ENCODE data around the gene MRPL49. TPM values are rescaled to one million over a fixed set of nuclear protein-coding genes. Genes with fewer than 3 reads are reported as not detected.

MRPL49 gene
- total and polyA plus RNA-seq, 2 of the 13 experiments (the other 11 are each of a cell fraction or from before 2014, with no cell fraction given): 39.2 to 53.3 TPM

- TF ChIP-seq, protein P1, sequence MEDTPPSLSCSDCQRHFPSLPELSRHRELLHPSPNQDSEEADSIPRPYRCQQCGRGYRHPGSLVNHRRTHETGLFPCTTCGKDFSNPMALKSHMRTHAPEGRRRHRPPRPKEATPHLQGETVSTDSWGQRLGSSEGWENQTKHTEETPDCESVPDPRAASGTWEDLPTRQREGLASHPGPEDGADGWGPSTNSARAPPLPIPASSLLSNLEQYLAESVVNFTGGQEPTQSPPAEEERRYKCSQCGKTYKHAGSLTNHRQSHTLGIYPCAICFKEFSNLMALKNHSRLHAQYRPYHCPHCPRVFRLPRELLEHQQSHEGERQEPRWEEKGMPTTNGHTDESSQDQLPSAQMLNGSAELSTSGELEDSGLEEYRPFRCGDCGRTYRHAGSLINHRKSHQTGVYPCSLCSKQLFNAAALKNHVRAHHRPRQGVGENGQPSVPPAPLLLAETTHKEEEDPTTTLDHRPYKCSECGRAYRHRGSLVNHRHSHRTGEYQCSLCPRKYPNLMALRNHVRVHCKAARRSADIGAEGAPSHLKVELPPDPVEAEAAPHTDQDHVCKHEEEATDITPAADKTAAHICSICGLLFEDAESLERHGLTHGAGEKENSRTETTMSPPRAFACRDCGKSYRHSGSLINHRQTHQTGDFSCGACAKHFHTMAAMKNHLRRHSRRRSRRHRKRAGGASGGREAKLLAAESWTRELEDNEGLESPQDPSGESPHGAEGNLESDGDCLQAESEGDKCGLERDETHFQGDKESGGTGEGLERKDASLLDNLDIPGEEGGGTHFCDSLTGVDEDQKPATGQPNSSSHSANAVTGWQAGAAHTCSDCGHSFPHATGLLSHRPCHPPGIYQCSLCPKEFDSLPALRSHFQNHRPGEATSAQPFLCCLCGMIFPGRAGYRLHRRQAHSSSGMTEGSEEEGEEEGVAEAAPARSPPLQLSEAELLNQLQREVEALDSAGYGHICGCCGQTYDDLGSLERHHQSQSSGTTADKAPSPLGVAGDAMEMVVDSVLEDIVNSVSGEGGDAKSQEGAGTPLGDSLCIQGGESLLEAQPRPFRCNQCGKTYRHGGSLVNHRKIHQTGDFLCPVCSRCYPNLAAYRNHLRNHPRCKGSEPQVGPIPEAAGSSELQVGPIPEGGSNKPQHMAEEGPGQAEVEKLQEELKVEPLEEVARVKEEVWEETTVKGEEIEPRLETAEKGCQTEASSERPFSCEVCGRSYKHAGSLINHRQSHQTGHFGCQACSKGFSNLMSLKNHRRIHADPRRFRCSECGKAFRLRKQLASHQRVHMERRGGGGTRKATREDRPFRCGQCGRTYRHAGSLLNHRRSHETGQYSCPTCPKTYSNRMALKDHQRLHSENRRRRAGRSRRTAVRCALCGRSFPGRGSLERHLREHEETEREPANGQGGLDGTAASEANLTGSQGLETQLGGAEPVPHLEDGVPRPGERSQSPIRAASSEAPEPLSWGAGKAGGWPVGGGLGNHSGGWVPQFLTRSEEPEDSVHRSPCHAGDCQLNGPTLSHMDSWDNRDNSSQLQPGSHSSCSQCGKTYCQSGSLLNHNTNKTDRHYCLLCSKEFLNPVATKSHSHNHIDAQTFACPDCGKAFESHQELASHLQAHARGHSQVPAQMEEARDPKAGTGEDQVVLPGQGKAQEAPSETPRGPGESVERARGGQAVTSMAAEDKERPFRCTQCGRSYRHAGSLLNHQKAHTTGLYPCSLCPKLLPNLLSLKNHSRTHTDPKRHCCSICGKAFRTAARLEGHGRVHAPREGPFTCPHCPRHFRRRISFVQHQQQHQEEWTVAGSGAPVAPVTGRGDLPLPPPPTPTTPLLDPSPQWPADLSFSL (CRISPR knock-in tag; IDR thresholded peaks at IDR 0.05): no peak
- TF ChIP-seq ZFP1 (CRISPR knock-in tag; IDR thresholded peaks at IDR 0.05) (no peak), NFKB2 (CRISPR knock-in tag; IDR thresholded peaks at IDR 0.05; ENCODE audit: borderline replicate concordance) (peak; percentile 36; the same call in 1 of the 2 replicates), ZNF430 (CRISPR knock-in tag; IDR thresholded peaks at IDR 0.05) (peak; percentile 41; the same call in 1 of the 2 replicates), SMYD3 (CRISPR knock-in tag; IDR thresholded peaks at IDR 0.05) (no peak), ZNF576 (CRISPR knock-in tag; IDR thresholded peaks at IDR 0.05) (no peak), ZNF432 (CRISPR knock-in tag; IDR thresholded peaks at IDR 0.05; ENCODE audit: borderline replicate concordance) (no peak), TBL1XR1 (IDR thresholded peaks at IDR 0.05; ENCODE audit: borderline replicate concordance, low read length, partially characterized antibody) (peak; percentile 17), PAWR (CRISPR knock-in tag; IDR thresholded peaks at IDR 0.05; ENCODE audit: borderline replicate concordance) (0 out of 2 replicates have a peak, but pooled peaks have one; percentile 50), ZEB1 (IDR thresholded peaks at IDR 0.05; ENCODE audit: insufficient replicate concordance, low read depth) (peak; percentile 38), RAD21 (CRISPR knock-in tag; IDR thresholded peaks at IDR 0.05) (no peak), ZNF605 (CRISPR knock-in tag; IDR thresholded peaks at IDR 0.05) (peak; percentile 82), THAP8 (CRISPR knock-in tag; IDR thresholded peaks at IDR 0.05; ENCODE audit: borderline replicate concordance) (0 out of 2 replicates have a peak, but pooled peaks have one; percentile 16), HOXA9 (CRISPR knock-in tag; IDR thresholded peaks at IDR 0.05; ENCODE audit: borderline replicate concordance) (peak; percentile 55; the same call in 1 of the 2 replicates), SKI (IDR thresholded peaks at IDR 0.05; ENCODE audit: partially characterized antibody) (no peak), ZNF343 (CRISPR knock-in tag; IDR thresholded peaks at IDR 0.05) (peak; percentile 69; the same call in 1 of the 2 replicates), ZNF747 (CRISPR knock-in tag; IDR thresholded peaks at IDR 0.05; ENCODE audit: borderline replicate concordance) (0 out of 2 replicates have a peak, but pooled peaks have one; percentile 44), ZNF20 (CRISPR knock-in tag; IDR thresholded peaks at IDR 0.05) (peak; percentile 64; the same call in 1 of the 2 replicates)
- TF ChIP-seq, protein P2, sequence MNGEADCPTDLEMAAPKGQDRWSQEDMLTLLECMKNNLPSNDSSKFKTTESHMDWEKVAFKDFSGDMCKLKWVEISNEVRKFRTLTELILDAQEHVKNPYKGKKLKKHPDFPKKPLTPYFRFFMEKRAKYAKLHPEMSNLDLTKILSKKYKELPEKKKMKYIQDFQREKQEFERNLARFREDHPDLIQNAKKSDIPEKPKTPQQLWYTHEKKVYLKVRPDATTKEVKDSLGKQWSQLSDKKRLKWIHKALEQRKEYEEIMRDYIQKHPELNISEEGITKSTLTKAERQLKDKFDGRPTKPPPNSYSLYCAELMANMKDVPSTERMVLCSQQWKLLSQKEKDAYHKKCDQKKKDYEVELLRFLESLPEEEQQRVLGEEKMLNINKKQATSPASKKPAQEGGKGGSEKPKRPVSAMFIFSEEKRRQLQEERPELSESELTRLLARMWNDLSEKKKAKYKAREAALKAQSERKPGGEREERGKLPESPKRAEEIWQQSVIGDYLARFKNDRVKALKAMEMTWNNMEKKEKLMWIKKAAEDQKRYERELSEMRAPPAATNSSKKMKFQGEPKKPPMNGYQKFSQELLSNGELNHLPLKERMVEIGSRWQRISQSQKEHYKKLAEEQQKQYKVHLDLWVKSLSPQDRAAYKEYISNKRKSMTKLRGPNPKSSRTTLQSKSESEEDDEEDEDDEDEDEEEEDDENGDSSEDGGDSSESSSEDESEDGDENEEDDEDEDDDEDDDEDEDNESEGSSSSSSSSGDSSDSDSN (CRISPR knock-in tag; IDR thresholded peaks at IDR 0.05): no peak; the same call in 1 of the 2 replicates
Observed at GRCh38 chr11:65111744-65112545, 10.2 kb upstream of the MRPL49 start, which contains the start of gene TM7SF2 (continued).

Measured in HepG2 (cell line).